SH-SY5Y (cell line): ENCODE measurements around the gene ARMS2.

ENCODE experiments used
- GATA2 ChIP-seq: IDR thresholded peaks from 2 replicates; pipeline ENCODE4 v1.6.1; 2011; ENCODE audit warnings: mild to moderate bottlenecking, low read depth, low read length
- GATA3 ChIP-seq: IDR thresholded peaks from 2 replicates; pipeline ENCODE4 v1.6.1; 2011; ENCODE audit warnings: low read depth, mild to moderate bottlenecking, low read length, moderate library complexity

DNA sequence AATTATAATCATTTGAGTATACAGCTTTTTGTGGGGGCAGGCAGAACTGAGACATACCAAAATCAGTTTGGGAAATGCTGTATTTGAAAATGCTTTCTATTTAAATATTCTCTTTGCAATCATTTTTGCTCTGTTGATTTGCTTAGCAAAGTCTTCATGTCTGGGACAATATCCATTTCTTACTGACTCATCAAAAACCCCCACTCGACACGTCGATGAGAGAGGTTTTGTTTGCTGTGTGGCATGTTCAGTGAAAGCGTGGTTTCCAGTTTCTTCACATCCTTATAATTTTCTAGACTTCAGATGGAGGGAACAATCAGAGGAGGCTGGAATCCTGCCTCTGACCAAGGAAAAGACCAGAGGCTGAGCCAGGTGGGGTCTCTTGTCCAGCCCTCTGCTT lies 35.8 kb downstream of the ARMS2 start:
- no peak for TF ChIP-seq GATA3
- TF ChIP-seq GATA2 = no peak
